GM23248 (cell line): ENCODE data around the gene ZNF521.

Source experiments
- EZH2 ChIP-seq: fragments of 200-600 bp; sonication (generic); IDR thresholded peaks from 2 replicates; pipeline ENCODE4 v1.6.1; 2018; ENCODE audit warnings: antibody characterized with exemption, mild to moderate bottlenecking; ENCODE audit not compliant: insufficient read depth, poor library complexity, severe bottlenecking
- EZH2phosphoT487 ChIP-seq: fragments of 200-600 bp; sonication (generic); IDR thresholded peaks from 2 replicates; pipeline ENCODE4 v1.6.1; 2018; ENCODE audit warnings: antibody characterized with exemption, moderate library complexity, mild to moderate bottlenecking, low read depth; ENCODE audit not compliant: insufficient read depth

DNA sequence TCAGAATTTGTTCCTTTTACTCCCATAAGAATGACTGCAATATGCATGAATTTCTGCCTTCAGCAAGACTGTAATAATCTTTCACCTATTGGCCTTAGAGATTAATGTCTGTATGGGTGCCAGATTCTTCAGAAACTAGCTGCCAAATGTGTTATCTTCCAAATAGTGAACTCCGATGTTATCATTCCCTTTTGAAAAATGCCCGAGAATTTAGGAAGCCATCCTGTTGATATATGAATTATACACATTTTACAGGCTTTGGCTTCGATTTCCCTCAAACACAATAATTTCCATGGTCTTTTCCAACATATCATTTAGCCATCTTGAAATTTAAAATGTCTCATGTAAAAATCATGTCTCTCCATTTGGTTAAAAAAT is 101.5 kb downstream of the ZNF521 start:
- TF ChIP-seq EZH2 (no peak), EZH2phosphoT487 (no peak)
